B cell (primary cell): Measurements from ENCODE around the gene AFF1. TPM values are rescaled to one million over a fixed set of nuclear protein-coding genes. Genes with fewer than 3 reads are reported as not detected.

Experiments
- ATAC-seq: fragments of 200-7000 bp; cut with Tn5 transposase; one replicate; pipeline ENCODE4 v1.10.0; 2021; ENCODE audit warnings: low read depth, mild to moderate bottlenecking, moderate number of reproducible peaks, moderate library complexity
- CTCF ChIA-PET: fragments of 350-600 bp; sonication (Branson Sonifier 250); formaldehyde crosslinking; loops from one replicate; lab custom pipeline; 2021; ENCODE audit warnings: antibody characterized with exemption, inconsistent platforms; lab: Charles Lee
- POLR2A ChIA-PET: fragments of 350-600 bp; sonication (Branson Sonifier 250); formaldehyde crosslinking; loops from one replicate; lab custom pipeline; 2021; ENCODE audit warnings: antibody characterized with exemption; lab: Charles Lee
- DNase-seq: peaks from one replicate; pipeline ENCODE4 v3.0.0; 2013
- H2AFZ ChIP-seq: 2 replicates; pipeline ENCODE4 v1.6.1; 2012; ENCODE audit warnings: mild to moderate bottlenecking, low read depth, low read length; ENCODE audit not compliant: insufficient read depth, poor library complexity, severe bottlenecking
- H3K27ac ChIP-seq, 2 donors: 1 replicate in 1 of 2; 2 replicates in 1 of 2; pipeline ENCODE4 v1.5.1; 2012 to 2013; ENCODE audit warnings: low read length in 2 of 2, mild to moderate bottlenecking in 2 of 2, moderate library complexity in 1 of 2
- H3K27me3 ChIP-seq, 4 experiments: fragments of 200-600 bp in 1 of 4; sonication (generic) in 1 of 4; replicated peaks in 1 of 4; 1 replicate in 2 of 4; 2 replicates in 2 of 4; pipeline versions ENCODE4 v1.6.1 to v1.7.0; 2013 to 2016; ENCODE audit warnings: low read length in 3 of 4, mild to moderate bottlenecking in 2 of 4, mixed read lengths in 1 of 4, moderate library complexity in 1 of 4; ENCODE audit not compliant: insufficient read depth in 4 of 4, control insufficient read depth in 3 of 4; ENCODE audit errors: control extremely low read depth in 1 of 4
- H3K36me3 ChIP-seq, 2 experiments: replicated peaks in 1 of 2; 1 replicate in 1 of 2; 2 replicates in 1 of 2; pipeline versions ENCODE4 v1.6.1 to v1.7.1; 2013; ENCODE audit warnings: low read length in 1 of 2; ENCODE audit not compliant: insufficient read depth in 2 of 2, control insufficient read depth in 1 of 2; ENCODE audit errors: control extremely low read depth in 1 of 2, extremely low read depth in 1 of 2
- H3K4me1 ChIP-seq, 2 donors: fragments of 200-600 bp in 1 of 2; sonication (generic) in 1 of 2; 1 replicate in 1 of 2; 2 replicates in 1 of 2; pipeline versions ENCODE4 v1.5.1 to v1.6.1; 2013 to 2017; ENCODE audit warnings: low read length in 2 of 2; ENCODE audit not compliant: control insufficient read depth in 2 of 2, insufficient read depth in 2 of 2
- H3K4me2 ChIP-seq: replicated peaks from 2 replicates; pipeline ENCODE3; 2012; ENCODE audit warnings: mild to moderate bottlenecking, low read depth, low read length; ENCODE audit not compliant: poor library complexity, severe bottlenecking
- H3K4me3 ChIP-seq, 5 experiments: fragments of 200-600 bp in 1 of 5; sonication (generic) in 1 of 5; 1 replicate in 3 of 5; 2 replicates in 2 of 5; pipeline versions ENCODE4 v1.5.1 to v1.7.0; 2011 to 2016; ENCODE audit warnings: low read length in 4 of 5, mild to moderate bottlenecking in 4 of 5, low read depth in 2 of 5, control low read depth in 1 of 5, moderate library complexity in 1 of 5; ENCODE audit not compliant: insufficient read depth in 1 of 5; ENCODE audit errors: control extremely low read depth in 1 of 5, extremely low read depth in 1 of 5
- H3K79me2 ChIP-seq: fragments of 200-600 bp; sonication (generic); one replicate; pipeline ENCODE4 v1.6.0; 2016; ENCODE audit warnings: low read length; ENCODE audit not compliant: control insufficient read depth, insufficient read depth
- H3K9ac ChIP-seq: fragments of 200-600 bp; sonication (generic); 2 replicates; pipeline ENCODE4 v1.6.1; 2017; ENCODE audit warnings: mild to moderate bottlenecking, low read length, moderate library complexity
- H3K9me3 ChIP-seq, 3 donors: one replicate each; pipeline versions ENCODE4 v1.6.1 to v1.7.1; 2013; ENCODE audit warnings: low read length in 2 of 3; ENCODE audit not compliant: control insufficient read depth in 2 of 3, insufficient read depth in 1 of 3; ENCODE audit errors: control extremely low read depth in 1 of 3
- H4K20me1 ChIP-seq: 2 replicates; pipeline ENCODE4 v1.6.0; 2012; ENCODE audit warnings: mild to moderate bottlenecking, low read length; ENCODE audit not compliant: insufficient read depth, control insufficient read depth, poor library complexity, severe bottlenecking
- H3K27ac Mint-ChIP-seq: one replicate; pipeline ENCODE4 v1.8.0; 2021; ENCODE audit warnings: mixed read lengths
- H3K27me3 Mint-ChIP-seq: one replicate; pipeline ENCODE4 v1.8.0; 2021; ENCODE audit warnings: mixed read lengths
- H3K4me1 Mint-ChIP-seq: one replicate; pipeline ENCODE4 v1.8.0; 2021; ENCODE audit warnings: mixed read lengths
- H3K4me3 Mint-ChIP-seq: one replicate; pipeline ENCODE4 v1.8.0; 2021; ENCODE audit warnings: mixed read lengths
- H3K9me3 Mint-ChIP-seq: one replicate; pipeline ENCODE4 v1.8.0; 2022; ENCODE audit warnings: mixed read lengths; ENCODE audit not compliant: insufficient read depth
- EZH2 ChIP-seq: IDR thresholded peaks from 2 replicates; pipeline ENCODE4 v1.6.1; 2012; ENCODE audit warnings: borderline replicate concordance, low read depth, mild to moderate bottlenecking, moderate library complexity, low read length; ENCODE audit not compliant: insufficient read depth, poor library complexity, severe bottlenecking
- WGBS: methylation state at CpG from one replicate; pipeline ENCODE4 v1.1.5; 2013; ENCODE audit warnings: missing lambda C conversion rate; ENCODE audit not compliant: insufficient coverage; 5-methylcytosine and 5-hydroxymethylcytosine counted together
- intact Hi-C: fragments of 100-400 bp; cut with micrococcal nuclease; formaldehyde crosslinking; loops from one replicate; pipeline ENCODE4 v1.10.0; 2022
- polyA plus RNA-seq: library from polyadenylated mRNA; depleted of rRNA; stranded (reverse); fragments of >200 nt; gene quantifications from 2 replicates; pipeline ENCODE4 v1.2.3, GENCODE V29; 2012
- total RNA-seq, 2 donors: library from RNA; stranded (reverse); fragments of 120-200 nt in 1 of 2; gene quantifications; 1 replicate in 1 of 2; 2 replicates in 1 of 2; pipeline versions ENCODE4 v1.2.3 to v1.2.4, GENCODE V29; 2013 to 2022
- TF ChIP-seq, protein P1 (sequence below): fragments of 200-600 bp; IDR thresholded peaks from one replicate; pipeline ENCODE4 v1.8.0; 2022; ENCODE audit warnings: antibody characterized with exemption, mild to moderate bottlenecking

The AFF1 gene
- total and polyA plus RNA-seq, 2 donors (not counting 1 experiment from before 2014, with no cell fraction given) = 15.3 to 135 TPM

GRCh38 chr4:87086143-87086805 lies 151.5 kb downstream of the AFF1 start:
- ChIA-PET POLR2A (no interaction called here), CTCF (interaction anchor here (8.5 kb wide), 1 partner anchor 164 kb away, joined by 390 read pairs; no protein-coding TSS in a partner anchor)
- H3K27ac Mint-ChIP-seq = no peak overlapping the region

DNA sequence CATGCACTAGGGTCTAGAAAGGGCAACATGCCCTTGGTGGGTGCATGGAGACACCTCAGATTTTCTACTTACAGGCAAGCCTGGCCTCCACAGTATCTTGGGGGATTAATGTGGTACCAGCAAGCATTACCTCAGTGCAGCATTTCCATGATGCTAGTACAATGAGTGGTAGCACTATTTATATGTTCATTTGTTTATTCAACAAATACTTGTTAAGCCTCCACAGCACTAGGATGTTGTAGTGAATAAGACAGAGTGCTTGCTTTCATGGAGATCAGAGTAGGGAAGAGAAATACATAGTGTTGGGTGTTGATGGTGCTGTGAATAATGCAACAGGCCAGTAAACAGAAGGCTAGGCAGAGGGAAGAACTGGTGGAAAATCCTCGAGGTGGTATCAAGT lies 152.2 kb downstream of the AFF1 start:
- 67% methylated on average over 1 of the region's 1 CpG for WGBS
- POLR2A ChIA-PET = no interaction called here
- CTCF ChIA-PET = interaction anchor here (8.5 kb wide), 1 partner anchor 165 kb away, joined by 390 read pairs; no protein-coding TSS in a partner anchor
- no peak overlapping the region for H3K4me2 ChIP-seq
- intact Hi-C loops = no loop called here
- Mint-ChIP-seq H3K9me3 (no peaks in the 10 kb centered on the region), H3K4me1 (peaks cover 13% of the 10 kb centered on the region), H3K27ac (no peak overlapping the region), H3K4me3 (no peak overlapping the region), H3K27me3 (no peaks in the 10 kb centered on the region)
- peaks cover 16 to 28% of the 10 kb centered on the region in 2 experiments for H3K36me3 ChIP-seq
- H3K9ac ChIP-seq = no peak overlapping the region
- no peaks in the 10 kb centered on the region for H3K9me3 ChIP-seq
- H3K27ac ChIP-seq = no peak overlapping the region
- no peak for ATAC-seq
- no peak overlapping the region for H3K4me3 ChIP-seq
- no peak overlapping the region for H2AFZ ChIP-seq
- TF ChIP-seq, protein P1, sequence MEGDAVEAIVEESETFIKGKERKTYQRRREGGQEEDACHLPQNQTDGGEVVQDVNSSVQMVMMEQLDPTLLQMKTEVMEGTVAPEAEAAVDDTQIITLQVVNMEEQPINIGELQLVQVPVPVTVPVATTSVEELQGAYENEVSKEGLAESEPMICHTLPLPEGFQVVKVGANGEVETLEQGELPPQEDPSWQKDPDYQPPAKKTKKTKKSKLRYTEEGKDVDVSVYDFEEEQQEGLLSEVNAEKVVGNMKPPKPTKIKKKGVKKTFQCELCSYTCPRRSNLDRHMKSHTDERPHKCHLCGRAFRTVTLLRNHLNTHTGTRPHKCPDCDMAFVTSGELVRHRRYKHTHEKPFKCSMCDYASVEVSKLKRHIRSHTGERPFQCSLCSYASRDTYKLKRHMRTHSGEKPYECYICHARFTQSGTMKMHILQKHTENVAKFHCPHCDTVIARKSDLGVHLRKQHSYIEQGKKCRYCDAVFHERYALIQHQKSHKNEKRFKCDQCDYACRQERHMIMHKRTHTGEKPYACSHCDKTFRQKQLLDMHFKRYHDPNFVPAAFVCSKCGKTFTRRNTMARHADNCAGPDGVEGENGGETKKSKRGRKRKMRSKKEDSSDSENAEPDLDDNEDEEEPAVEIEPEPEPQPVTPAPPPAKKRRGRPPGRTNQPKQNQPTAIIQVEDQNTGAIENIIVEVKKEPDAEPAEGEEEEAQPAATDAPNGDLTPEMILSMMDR = no peak
- no peak for TF ChIP-seq EZH2
- no peak for DNase-seq
- peaks cover 32% of the 10 kb centered on the region for H3K79me2 ChIP-seq
- H3K27me3 ChIP-seq = no peaks in the 10 kb centered on the region
- peaks cover 27% of the 10 kb centered on the region for H4K20me1 ChIP-seq
- H3K4me1 ChIP-seq = peaks cover 0 to 1% of the 10 kb centered on the region in 2 donors

More at GRCh38 chr4:87086143-87086805, 151.5 kb downstream of the AFF1 start:
- H4K20me1 ChIP-seq = peaks cover 32% of the 10 kb centered on the region
- no peaks in the 10 kb centered on the region for H3K27me3 ChIP-seq
- H3K9me3 ChIP-seq = no peaks in the 10 kb centered on the region
- peaks cover 16 to 28% of the 10 kb centered on the region in 2 experiments for H3K36me3 ChIP-seq
- Mint-ChIP-seq H3K4me1 (peaks cover 20% of the 10 kb centered on the region), H3K4me3 (no peak overlapping the region), H3K9me3 (no peaks in the 10 kb centered on the region), H3K27me3 (no peaks in the 10 kb centered on the region)
- no peak overlapping the region for H3K4me3 ChIP-seq
- no peak overlapping the region for H3K27ac ChIP-seq
- H3K4me2 ChIP-seq = no peak overlapping the region
- no peak for DNase-seq
- TF ChIP-seq EZH2 = no peak
- TF ChIP-seq, protein P1 = no peak
- H3K9ac ChIP-seq = no peak overlapping the region
- peaks cover 37% of the 10 kb centered on the region for H3K79me2 ChIP-seq
- intact Hi-C loops = no loop called here
- no peak for ATAC-seq
- 94% methylated on average over 4 of the region's 12 CpGs for WGBS
- no peak overlapping the region for H2AFZ ChIP-seq
- H3K4me1 ChIP-seq = peaks cover 0 to 8% of the 10 kb centered on the region in 2 donors
